ENCODE results near the gene TSPAN5.
"Not testable (repeated sequence)": the region's sequence is repeated elsewhere in the genome, so short reads cannot be mapped to it uniquely, and the experiment has no call there.

TSPAN5 gene

DNA sequence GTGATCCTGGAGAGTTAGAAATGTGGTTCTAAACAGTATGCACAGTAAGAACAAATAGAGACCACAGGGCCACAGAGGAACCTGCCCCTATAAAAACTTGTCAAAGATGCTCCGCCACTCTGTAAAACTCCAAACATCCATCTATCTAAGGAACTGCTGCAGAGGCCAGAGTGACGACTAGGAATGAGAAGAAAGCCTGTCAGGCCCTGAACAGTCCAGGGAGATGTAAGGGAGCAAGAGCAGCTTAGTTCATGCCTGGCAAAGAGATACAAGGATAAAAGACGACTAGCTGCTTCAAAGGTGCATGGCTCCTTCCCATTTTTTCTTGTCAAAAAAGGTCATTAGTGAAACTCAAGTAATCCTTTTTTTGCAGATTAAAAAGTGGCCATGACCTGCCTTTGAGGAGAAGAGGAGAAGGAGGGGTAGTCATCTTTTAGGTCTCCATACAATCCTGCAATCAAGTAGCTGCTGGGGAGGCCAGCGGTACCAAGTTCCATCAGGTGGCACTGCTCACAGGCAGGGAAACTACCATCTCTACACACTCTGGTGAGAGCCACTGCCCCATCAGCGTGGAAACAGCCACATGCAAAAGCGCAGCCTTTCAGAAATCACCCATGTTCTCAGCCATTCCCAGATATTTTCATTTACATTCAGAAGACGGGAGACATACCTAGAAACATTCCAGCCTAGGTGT is 162.1 kb downstream of the TSPAN5 start:
- no peak for DNase-seq (ENCODE audit: low read depth)

DNA sequence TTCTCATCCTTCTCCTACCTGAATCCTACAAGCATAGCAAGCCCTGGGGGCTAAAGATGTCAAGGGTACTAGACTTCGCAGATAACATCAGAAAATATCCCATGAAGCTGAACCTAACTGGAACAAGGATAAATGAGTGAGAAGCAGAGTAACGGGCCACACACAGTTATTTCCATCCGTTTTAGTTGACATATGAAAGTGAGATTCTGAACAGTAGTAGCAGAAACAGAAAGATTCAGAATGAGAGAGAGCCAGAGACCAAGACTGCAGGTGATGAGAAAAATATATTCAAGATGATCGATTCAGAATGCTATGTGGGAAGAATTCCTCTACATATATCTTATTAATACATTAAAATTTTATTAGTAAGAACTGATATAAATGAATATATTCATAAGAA is 165.1 kb downstream of the TSPAN5 start:
- DNase-seq (ENCODE audit: low read depth), result no peak

DNA sequence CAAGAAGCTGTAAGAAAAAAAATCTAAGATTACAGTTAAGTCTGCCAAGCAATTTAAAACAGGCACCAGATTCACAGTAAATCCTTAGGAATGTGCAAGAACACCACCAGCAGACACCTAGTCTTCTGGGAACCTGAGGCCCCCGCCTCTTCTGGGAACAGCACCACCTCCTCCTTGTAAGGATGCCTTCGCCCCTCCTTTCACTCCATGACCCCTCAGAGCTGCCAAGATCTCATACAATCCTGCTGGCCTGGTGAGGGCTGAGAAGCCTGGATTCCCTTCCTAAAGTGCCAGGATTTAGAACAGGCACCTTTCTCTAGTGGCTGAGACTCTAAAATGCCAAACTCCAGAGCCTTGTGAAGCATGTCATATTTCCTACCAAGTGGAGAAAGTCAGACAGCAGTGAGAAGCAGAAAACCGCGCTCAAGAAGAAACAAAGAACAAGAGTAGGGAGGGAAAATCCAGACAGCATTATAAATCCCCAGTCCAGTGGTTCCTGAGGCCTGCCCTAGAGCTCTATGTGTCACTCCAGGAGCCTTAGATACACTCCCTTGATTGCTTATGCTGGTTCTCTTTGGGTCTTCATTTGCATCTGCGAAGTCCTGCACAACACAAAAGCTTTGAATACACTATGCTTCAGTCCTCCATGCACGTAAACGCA is 166.4 kb downstream of the TSPAN5 start:
- DNase-seq (ENCODE audit: low read depth), result no peak

DNA sequence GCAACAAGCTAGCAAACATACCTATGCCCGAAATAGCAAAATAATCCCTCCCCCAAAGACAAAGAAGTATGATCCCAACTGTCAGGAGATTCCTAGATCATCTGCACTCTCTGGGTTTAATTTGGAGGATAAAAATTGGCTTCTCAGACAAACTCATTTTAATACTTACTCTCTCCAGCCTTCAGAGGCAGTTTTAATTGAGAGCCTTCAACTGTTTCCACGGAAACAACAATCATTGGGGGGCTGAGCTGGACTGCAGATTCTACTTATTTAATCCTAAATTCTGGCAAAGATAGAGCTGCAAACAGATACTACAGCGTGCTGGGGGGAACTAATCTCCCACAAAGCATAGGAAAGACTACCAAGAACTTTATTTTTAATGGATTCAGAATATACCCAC is 168.2 kb downstream of the TSPAN5 start:
- no peak for DNase-seq (ENCODE audit: low read depth)

DNA sequence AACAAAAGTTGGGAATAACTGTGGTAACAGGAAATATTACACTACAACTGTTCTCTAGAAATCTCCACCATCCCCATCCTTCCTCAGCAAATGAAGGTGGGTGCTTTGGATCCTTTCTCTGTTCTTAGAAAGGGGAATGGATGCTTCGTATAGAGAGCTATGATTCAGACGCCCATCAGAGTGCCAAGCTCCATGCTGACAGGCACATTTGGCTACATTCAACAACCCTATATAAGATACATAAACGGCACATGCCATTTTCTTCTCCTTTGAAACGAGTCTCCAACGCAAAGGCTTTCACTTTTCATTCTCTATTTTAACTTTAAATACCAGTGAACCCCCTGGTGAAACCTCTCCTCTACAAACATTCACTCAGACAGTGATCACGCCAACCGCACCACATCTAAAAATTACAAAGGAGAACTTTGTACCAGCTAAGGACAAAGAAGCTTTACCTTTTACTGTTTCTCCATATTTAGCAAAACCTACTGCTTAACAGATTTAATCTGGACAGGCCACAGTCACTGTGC is 172.5 kb downstream of the TSPAN5 start:
- DNase-seq (ENCODE audit: low read depth), result no peak

DNA sequence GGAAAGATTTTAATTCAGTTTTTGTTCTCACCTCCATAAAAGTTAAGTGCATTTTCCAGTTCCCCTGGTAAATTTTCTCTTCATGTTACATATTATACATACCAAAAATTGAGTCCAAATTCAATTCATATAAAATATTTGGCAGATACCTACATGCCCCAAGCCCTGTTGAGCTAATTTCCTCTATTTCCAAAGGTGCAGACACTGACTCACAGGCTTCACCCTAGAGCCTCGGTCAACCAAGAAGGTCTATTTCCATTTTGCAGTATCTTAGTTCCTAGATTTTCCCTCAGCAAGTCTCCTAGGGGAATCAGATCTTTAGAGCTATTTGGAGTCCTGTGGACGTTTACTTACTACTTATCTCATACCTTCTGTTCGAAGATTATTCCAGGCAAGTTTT is 174.4 kb downstream of the TSPAN5 start:
- no peak for DNase-seq (ENCODE audit: low read depth)

DNA sequence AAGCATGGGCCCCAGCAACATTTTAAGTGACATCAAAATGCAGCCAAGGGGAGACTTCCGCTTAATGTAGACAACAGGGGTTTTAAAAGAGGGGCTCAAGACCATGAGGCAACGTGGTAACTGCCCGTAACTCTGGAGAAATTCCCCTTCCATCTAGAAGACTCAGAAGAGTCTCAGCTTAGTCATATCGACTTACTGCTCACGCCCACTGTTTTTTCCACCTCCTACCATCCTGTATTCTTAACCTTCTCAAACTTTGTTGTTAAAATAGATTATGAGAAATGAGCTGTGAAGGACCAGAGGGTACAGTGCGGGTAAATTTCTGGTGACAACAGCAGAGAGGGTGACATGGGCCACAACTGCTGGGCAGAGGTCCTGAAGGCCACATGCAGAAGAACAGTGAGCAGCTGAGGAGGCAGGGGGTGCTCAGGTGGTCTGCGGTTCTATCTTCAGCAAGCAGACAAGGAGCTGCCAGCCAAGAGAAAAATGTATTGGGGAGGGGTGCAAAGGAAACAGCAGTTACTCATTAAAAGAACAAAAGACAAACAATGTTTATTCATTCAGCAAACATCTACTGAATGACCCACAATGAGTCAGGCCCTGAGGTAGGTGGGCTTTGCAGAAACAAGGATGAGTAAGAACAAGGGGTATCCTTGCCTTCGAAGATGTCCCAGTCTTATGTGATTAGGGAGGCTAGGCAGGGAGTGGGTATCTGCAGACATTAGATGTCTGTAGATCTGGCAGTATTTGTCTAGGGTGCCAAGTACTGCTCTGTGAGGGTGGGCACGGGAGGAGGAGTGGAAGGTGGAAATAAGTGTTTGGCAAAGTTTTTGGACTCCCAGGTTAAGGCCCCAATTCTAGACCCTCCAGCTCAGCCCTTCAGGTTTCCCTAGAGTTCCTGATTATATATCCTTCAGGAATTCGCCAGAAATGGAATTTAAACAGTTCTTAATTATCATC is 175.3 kb downstream of the TSPAN5 start:
- no peak for DNase-seq (ENCODE audit: low read depth)

DNA sequence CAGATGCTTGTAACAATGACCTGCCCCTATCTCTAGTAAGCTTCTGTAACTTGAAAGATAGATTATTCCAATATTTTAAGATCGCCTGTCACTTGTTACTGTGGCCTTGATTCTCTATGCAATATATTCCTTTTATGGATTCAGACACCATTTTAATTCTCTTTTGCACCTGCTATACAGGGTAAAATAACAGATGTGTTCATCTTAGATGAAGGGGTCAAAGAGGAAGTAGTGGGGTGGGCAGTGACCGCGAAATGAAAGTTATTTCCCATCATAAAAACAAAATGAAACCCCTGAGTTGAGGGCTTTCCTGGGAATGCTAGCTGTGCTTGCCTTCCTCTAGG is 175.9 kb downstream of the TSPAN5 start:
- DNase-seq (ENCODE audit: low read depth), result no peak

DNA sequence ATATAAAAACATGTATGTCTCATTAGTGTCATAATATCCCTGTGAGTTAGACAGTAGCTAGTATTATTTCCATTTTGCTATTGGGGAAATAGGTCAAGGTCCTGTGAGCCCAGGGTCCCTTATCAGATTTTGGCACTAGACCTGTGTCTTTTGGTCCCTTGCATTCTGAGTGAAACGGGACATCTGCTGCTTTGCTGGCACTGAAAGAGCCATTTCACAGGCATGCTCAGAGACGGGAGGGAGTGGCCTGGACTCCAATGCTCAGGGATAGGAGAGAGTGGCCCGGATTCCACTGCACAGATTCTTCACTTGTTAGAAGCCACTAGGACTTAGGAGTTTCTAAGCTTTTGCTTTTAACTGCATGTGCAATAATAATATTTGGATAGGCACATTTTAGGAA is 177.2 kb downstream of the TSPAN5 start:
- no peak for DNase-seq (ENCODE audit: low read depth)

DNA sequence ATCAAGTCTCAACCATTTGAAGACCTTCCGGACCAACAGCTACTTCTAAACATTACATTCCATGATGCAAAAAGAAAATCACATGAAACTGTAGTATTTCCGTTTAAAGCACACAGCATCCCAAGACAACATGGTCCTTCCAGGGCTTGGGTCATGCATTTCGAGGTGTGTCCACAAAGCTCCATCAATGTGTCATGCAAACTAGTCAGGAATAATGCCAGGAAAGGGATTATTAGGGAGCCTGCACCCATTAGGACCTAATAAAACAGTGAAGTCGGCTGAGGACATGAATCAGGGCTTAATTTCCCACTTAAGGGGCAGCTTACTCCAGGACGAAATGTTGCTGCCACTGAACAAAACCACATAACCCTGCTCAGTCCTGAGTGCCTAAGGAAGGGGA is 177.9 kb downstream of the TSPAN5 start:
- DNase-seq (ENCODE audit: low read depth), result no peak

DNA sequence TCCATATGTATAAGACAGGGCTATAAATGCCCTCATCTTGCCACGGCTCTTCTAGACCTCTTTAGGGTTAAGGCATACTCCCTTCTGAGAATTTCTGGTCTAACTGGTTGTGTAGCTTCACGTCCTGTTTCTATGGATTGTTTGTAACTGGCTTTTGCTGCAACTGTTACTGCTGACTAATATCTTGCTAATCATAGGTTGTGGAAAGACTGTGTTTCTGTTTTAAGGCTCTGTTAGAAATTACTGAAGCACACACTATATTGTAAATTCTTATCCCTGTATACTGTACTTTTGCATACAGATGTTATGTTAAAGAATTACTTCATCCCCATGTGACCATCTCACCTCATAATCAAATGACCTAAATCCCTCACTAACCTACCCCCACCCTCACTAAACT is 178.8 kb downstream of the TSPAN5 start:
- not testable (repeated sequence) for DNase-seq (ENCODE audit: low read depth)

DNA sequence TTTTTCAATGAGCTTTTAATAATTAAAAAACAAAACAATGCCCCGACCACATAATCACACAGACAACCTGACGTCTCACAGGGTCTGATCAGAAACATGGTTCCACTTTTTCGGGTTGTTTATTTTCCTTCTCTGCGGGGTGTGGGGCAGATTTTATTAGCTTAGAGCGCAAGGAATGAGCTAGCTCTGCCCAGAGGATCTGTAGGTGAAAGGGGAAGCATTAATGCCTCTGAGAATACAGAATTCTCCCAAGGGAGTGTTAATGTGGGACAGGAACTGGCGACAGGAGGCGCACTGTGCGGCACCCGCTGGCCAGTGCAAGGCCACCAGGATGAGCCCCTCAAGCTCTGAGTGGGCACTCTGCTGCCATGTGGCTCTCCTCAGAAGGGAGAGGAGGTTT is 181.5 kb downstream of the TSPAN5 start:
- DNase-seq (ENCODE audit: low read depth), result no peak

DNA sequence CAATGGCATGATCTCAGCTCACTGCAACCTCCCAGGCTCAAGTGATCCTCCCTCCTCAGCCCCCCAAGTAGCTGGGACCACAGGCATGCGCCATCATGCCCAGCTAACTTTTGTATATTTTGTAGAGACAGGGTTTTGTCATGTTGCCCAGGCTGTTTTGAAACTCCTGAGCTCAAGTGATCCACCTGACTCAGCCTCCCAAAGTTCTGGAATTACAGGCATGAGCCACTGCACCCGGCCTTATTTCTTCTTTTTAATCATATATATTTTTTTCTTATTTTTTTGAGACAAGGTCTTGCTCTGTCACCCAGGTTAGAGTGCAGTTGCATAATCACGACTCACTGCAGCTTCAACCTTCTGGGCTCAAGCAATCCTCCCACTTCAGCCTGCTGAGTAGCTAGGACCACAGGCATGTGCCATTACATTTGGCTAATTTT is 184.0 kb downstream of the TSPAN5 start:
- peak; percentile 47 for DNase-seq (ENCODE audit: low read depth)

DNA sequence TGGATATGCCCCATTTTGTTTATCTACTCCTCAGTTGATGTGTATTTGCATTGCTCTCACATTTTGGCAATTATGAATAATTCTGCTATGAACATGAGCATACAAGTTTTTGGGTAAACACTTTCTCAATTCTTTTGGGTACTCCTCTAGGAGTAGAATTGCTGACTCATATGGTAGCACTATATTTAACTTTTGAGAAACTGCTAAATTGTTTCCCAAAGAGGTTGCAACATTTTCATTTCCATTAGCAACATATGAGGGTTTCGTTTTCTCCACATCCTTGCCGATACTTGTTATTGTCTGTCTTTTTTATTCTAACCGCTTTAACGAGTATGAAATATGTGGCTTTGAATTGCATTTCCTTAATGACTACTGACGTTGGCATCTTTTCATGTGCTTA is 185.4 kb downstream of the TSPAN5 start:
- no peak for DNase-seq (ENCODE audit: low read depth)

DNA sequence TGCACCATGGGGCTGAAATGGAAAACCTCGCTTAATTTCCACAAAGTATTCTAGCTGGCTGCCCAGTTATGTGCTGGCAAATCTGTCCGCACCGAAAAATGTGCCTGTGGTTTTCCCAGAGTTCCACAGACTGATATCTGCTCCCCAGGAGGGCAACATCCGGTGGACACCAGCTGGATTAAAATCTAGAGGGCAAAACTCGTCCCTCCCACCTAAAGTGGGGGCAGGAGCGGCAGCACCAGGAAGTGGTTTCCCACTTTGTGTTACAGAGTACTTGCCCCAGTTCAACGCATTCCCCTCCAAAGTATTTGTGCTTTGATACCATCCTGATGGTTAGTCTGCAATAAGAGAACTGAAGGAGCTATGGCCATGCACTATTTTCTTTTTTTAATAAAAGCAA is 187.6 kb downstream of the TSPAN5 start:
- no peak for DNase-seq (ENCODE audit: low read depth)

DNA sequence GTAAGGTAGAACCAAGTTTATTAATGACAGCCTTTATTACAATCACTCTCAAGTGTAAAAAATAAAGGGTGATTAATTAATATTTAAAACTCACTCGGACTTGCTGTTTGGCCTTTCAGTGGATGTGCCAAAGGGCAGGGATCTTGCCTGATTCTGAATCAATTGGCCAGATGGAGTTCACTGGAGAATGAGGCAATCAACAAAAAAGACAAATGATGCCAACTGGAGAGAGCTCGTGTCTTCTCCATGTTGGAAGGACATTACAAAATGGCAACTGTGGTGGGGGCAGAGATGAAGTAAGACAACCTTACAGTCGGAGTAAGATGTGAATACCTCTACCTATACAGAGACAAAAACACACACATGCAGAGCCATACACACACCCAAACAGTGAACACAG is 188.0 kb downstream of the TSPAN5 start:
- DNase-seq (ENCODE audit: low read depth), result no peak

DNA sequence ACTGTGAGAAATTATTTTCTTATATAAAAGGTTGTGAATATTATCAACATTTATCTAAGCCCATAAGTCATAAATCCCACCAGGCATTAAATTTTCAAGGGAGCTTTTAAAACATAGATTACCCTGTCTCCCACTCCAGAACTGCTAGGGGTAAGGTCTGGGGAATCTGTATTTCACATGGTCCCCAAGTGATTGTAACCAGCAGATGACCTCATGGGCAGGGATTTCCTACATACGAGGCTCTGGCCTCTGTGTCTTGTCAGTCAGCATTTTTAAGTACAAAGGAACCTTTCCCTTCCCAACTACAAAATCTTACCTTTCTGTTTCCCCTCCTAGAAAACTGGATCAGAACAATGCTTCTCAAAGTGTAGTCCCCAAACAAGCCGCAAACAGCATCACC is 188.6 kb downstream of the TSPAN5 start:
- no peak for DNase-seq (ENCODE audit: low read depth)

DNA sequence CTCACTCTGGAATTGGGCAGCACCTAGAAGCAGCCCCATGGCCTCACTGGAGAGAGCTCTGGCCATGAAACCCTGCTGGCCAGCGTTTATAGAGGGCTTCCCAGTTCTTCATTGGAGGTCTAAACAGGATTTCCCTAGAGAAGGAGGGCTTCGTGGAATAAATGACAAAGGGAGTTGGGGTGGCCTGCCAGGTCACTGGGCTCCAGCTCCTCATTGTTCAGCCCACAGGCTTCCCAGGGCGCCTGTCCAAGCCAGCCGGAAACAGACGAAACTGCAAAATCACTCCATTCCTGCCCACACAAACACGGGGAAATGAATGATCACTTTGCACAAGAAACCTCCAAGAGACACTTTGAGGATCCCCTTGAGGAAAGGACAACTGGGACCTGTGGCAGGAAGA is 189.7 kb downstream of the TSPAN5 start:
- no peak for DNase-seq (ENCODE audit: low read depth)

DNA sequence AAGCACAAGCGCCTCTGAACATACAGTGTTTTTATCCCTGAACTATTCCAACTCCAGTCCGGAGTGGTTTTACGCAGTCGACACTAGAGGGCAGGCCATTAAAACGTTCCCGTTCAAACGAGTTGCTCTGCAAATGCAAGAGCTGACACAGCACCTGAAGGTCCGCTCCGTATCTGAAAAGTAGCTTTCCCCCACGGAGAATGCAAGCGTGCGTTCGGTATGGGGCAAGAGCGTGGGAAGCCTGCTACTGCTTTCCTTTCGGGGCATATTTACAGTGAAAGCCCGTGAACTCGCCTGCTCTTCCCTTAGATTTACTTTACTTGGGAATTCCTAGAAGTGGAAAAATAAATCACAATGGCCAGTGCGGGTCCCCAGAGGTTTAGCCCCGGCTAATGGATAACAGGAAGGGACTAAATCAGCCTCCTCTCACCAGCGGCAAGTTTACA is 190.8 kb downstream of the TSPAN5 start:
- DNase-seq (ENCODE audit: low read depth), result peak; percentile 76

DNA sequence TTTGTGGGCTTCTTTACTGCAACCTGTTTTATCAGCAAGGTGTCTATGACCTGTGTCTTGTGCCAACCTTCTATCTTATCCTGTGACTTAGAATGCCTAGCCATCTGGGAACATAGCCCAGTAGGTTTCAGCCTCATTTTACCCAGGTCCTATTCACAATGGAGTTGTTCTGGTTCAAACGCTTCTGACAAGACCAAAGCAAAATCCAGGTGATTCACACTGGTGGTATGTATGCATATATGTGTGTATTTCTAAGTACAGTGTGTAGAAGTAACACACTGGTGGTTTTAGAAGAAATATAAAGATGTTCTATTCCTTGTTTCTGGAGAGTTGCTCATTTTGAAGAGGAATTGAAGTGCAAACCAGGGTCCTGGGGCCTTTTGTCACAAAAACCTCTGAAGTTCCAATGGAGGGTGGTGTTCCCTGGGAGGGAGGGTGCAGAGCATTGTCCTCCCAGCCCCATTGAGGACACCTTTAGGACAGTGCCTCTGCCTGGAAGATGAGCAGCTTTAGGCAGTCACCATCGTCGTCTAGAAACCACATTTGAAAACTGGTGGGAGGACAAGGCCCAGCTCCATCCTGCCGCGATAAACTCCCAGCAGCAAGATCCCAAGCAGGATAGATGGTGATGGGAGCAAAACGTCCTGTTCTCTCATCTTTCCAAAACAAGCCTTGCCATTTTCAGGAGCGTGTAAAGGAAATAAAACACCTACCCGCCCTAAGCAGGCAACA is 191.4 kb downstream of the TSPAN5 start:
- no peak for DNase-seq (ENCODE audit: low read depth)

DNA sequence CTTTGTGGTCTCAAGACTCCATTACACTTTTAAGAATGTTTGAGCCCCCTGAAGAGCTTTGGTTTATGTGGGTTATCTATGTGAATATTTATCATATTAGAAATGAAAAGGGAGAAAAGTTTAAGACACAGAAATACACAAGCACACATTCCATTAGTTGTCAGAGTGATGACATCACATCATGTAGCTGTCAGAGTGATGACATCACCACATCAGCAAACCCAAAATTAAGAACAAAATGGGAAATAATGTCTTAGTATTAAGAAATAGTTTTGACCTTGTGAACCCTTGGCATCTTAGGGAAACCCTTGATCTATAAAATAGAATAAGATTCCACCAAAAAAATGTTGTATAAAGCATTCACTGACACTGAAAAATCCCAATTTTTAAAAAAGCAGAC is 195.9 kb downstream of the TSPAN5 start:
- DNase-seq (ENCODE audit: low read depth), result no peak
